GM13976 (cell line): ENCODE data around the gene ITCH.

Experiments
- DNase-seq: peaks from one replicate; pipeline ENCODE4 v3.0.0; 2012; ENCODE audit warnings: low spot score
- CTCF ChIP-seq: IDR thresholded peaks from 2 replicates; pipeline ENCODE4 v1.5.1; 2012; ENCODE audit warnings: borderline replicate concordance, mild to moderate bottlenecking; ENCODE audit not compliant: insufficient read depth; ENCODE audit errors: extremely low read depth, missing control alignments, control extremely low read depth
- in situ Hi-C: fragments of 300-500 bp; cut with MboI; formaldehyde crosslinking; loops from one replicate; pipeline ENCODE4 v1.12.0; 2022; ENCODE audit warnings: low sequenced_read_pairs, mixed read lengths, inconsistent platforms; ENCODE audit not compliant: unreplicated experiment

The ITCH gene

GRCh38 chr20:34449674-34450592 is 86.9 kb downstream of the ITCH start:
- DNase-seq: no peak
- in situ Hi-C loops: no loop called here
- TF ChIP-seq CTCF: no peak

GRCh38 chr20:34452281-34452982 is 89.4 kb downstream of the ITCH start:
- TF ChIP-seq CTCF: no peak
- no peak for DNase-seq
- in situ Hi-C loops: no loop called here

- in situ Hi-C loops: no loop called here
- TF ChIP-seq CTCF: no peak
- no peak for DNase-seq
These were observed 95.6 kb downstream of the ITCH start for GRCh38 chr20:34458631-34459030.

GRCh38 chr20:34459209-34459897 is 96.3 kb downstream of the ITCH start:
- no peak for TF ChIP-seq CTCF
- no peak for DNase-seq
- in situ Hi-C loops: no loop called here

GRCh38 chr20:34461779-34462087 is 98.7 kb downstream of the ITCH start:
- in situ Hi-C loops: no loop called here
- DNase-seq: no peak
- no peak for TF ChIP-seq CTCF

- DNase-seq: no peak
- TF ChIP-seq CTCF: no peak
- in situ Hi-C loops: no loop called here
These were observed 105.9 kb downstream of the ITCH start for GRCh38 chr20:34468951-34469350.
